SKM-1 (cell line): ENCODE data around the gene GNA14.
"Not testable (repeated sequence)": the region's sequence is repeated elsewhere in the genome, so short reads cannot be mapped to it uniquely, and the experiment has no call there.

Experiments used
- DNase-seq: peaks from one replicate; lab custom pipeline; 2025; ENCODE audit not compliant: unreplicated experiment; lab: John Stamatoyannopoulos, UW

The GNA14 gene

GRCh38 chr9:77647267-77648233 lies 572 bp downstream of the GNA14 start:
- DNase-seq: no peak

GRCh38 chr9:77643871-77644270 lies 4.3 kb downstream of the GNA14 start:
- no peak for DNase-seq

GRCh38 chr9:77640741-77641580 lies 7.2 kb downstream of the GNA14 start:
- no peak for DNase-seq

- DNase-seq: no peak
Observed at GRCh38 chr9:77632652-77633051, 15.5 kb downstream of the GNA14 start.

- DNase-seq: not testable (repeated sequence)
Observed at GRCh38 chr9:77628864-77629263, 19.3 kb downstream of the GNA14 start.

GRCh38 chr9:77616191-77616590 lies 31.9 kb downstream of the GNA14 start:
- DNase-seq: no peak

- no peak for DNase-seq
Observed at GRCh38 chr9:77614645-77615044, 33.5 kb downstream of the GNA14 start.

GRCh38 chr9:77606526-77606925 lies 41.6 kb downstream of the GNA14 start:
- DNase-seq: no peak

GRCh38 chr9:77605449-77606220 lies 42.5 kb downstream of the GNA14 start:
- no peak for DNase-seq

GRCh38 chr9:77604316-77604715 lies 43.8 kb downstream of the GNA14 start:
- DNase-seq: no peak

GRCh38 chr9:77602852-77603251 lies 45.3 kb downstream of the GNA14 start:
- no peak for DNase-seq

- DNase-seq: no peak
Observed at GRCh38 chr9:77601476-77602099, 46.5 kb downstream of the GNA14 start.

- no peak for DNase-seq
Observed at GRCh38 chr9:77600810-77601209, 47.3 kb downstream of the GNA14 start.

- no peak for DNase-seq
Observed at GRCh38 chr9:77599492-77599891, 48.6 kb downstream of the GNA14 start.

- DNase-seq: no peak
Observed at GRCh38 chr9:77598991-77599390, 49.1 kb downstream of the GNA14 start.

GRCh38 chr9:77598524-77598923 lies 49.6 kb downstream of the GNA14 start:
- no peak for DNase-seq

GRCh38 chr9:77597057-77597456 lies 51.1 kb downstream of the GNA14 start:
- DNase-seq: no peak

- DNase-seq: no peak
Observed at GRCh38 chr9:77595426-77596095, 52.6 kb downstream of the GNA14 start.

GRCh38 chr9:77594963-77595362 lies 53.2 kb downstream of the GNA14 start:
- no peak for DNase-seq

GRCh38 chr9:77593528-77593927 lies 54.6 kb downstream of the GNA14 start:
- DNase-seq: no peak
